SH-SY5Y (cell line): ENCODE results near the gene ZFHX3.

Experiments
- GATA2 ChIP-seq: IDR thresholded peaks from 2 replicates; pipeline ENCODE4 v1.6.1; 2011; ENCODE audit warnings: mild to moderate bottlenecking, low read depth, low read length
- GATA3 ChIP-seq: IDR thresholded peaks from 2 replicates; pipeline ENCODE4 v1.6.1; 2011; ENCODE audit warnings: low read depth, mild to moderate bottlenecking, low read length, moderate library complexity

DNA sequence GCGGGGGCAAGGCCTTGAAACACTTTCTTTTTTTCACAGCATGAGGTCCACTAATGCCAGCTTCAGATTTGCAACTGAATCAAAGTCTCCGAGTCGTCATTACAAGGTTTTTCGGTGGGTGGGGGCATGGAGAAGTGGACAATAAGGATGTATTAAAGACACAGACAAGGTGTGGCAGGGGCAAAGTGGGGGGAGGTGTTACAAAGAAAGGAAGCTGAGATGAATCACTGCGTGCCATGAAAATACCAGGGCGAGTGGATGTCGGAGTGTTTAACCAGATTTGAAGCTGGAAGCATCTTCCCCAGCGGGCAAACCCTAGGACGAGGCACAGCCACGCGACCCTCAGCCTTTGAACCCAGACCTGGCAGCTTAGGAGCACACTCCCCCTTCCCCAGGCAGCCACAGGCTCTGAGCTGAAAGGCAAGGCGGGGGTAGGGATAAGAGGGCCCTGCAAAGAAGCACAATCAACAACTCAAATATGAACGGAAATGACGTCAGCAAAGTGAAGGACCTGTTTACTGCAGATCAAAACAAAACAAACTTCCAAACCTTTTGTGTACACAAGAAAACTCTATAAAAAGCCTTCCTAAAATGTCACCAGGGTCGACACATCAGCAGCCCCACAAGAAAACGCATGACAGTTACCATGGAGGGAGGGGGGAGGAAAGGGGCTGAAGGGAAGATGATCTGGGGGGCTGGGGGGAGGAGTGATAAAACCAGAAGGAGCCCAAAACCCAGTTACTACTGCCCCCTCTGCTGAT is 5.6 kb upstream of the ZFHX3 start:
- TF ChIP-seq GATA2 (no peak), GATA3 (no peak)
